H1 (cell line): ENCODE results near the gene TMPRSS9. TPM values are rescaled to one million over a fixed set of nuclear protein-coding genes. Genes with fewer than 3 reads are reported as not detected.

Source experiments
- CTCF ChIA-PET: fragments of 300-600 bp; sonication (Branson Sonifier 250); formaldehyde crosslinking; loops from one replicate; lab custom pipeline; 2021; ENCODE audit not compliant: partially characterized antibody; lab: Charles Lee
- POLR2A ChIA-PET: fragments of 300-600 bp; sonication (Branson Sonifier 250); formaldehyde crosslinking; loops from one replicate; lab custom pipeline; 2021; ENCODE audit warnings: inconsistent platforms; ENCODE audit not compliant: partially characterized antibody; lab: Charles Lee
- DNase-seq, 2 experiments: peaks; one replicate each; pipeline versions ENCODE4 v3.0.0 to v3.0.0-alpha.2; 2010 to 2022; ENCODE audit warnings: low spot score in 2 of 2, low read depth in 1 of 2, mixed read lengths in 1 of 2
- FAIRE-seq: peaks from 2 replicates; lab custom pipeline; 2011; peaks lifted over from hg19 to GRCh38; lab: Jason Lieb, UNC
- H2AFZ ChIP-seq: 2 replicates; pipeline ENCODE4 v1.8.1; 2012; ENCODE audit warnings: low read length, inconsistent platforms
- H2AK5ac ChIP-seq: 2 replicates; pipeline ENCODE4 v1.6.1; 2013; ENCODE audit warnings: low read depth, low read length
- H2BK120ac ChIP-seq: replicated peaks from 2 replicates; pipeline ENCODE3; 2013; ENCODE audit warnings: low read depth, low read length, inconsistent platforms
- H2BK12ac ChIP-seq: 2 replicates; pipeline ENCODE4 v1.6.1; 2013; ENCODE audit warnings: low read depth, low read length
- H2BK15ac ChIP-seq: 2 replicates; pipeline ENCODE4 v1.6.1; 2013; ENCODE audit warnings: low read length
- H2BK20ac ChIP-seq: 2 replicates; pipeline ENCODE4 v1.6.1; 2013; ENCODE audit warnings: low read length
- H2BK5ac ChIP-seq: 2 replicates; pipeline ENCODE4 v1.6.1; 2013; ENCODE audit warnings: low read depth, low read length
- H3K14ac ChIP-seq: 2 replicates; pipeline ENCODE4 v1.6.1; 2013; ENCODE audit warnings: inconsistent platforms; ENCODE audit not compliant: insufficient read length
- H3K18ac ChIP-seq: 2 replicates; pipeline ENCODE4 v1.6.1; 2013; ENCODE audit warnings: low read length; ENCODE audit errors: extremely low read depth
- H3K23ac ChIP-seq: 2 replicates; pipeline ENCODE4 v1.6.1; 2013; ENCODE audit warnings: inconsistent platforms; ENCODE audit not compliant: insufficient read length
- H3K23me2 ChIP-seq: 2 replicates; pipeline ENCODE4 v1.6.1; 2013; ENCODE audit warnings: low read depth, low read length
- H3K27ac ChIP-seq: 2 replicates; pipeline ENCODE4 v1.6.1; 2011; ENCODE audit warnings: low read depth, low read length, inconsistent platforms
- H3K27me3 ChIP-seq, 4 experiments: replicated peaks in 1 of 4; 1 replicate in 1 of 4; 2 replicates in 3 of 4; pipeline versions ENCODE4 v1.6.1 to v1.8.1; 2011 to 2013; ENCODE audit warnings: low read length in 3 of 4, mild to moderate bottlenecking in 3 of 4, inconsistent platforms in 2 of 4, mixed read lengths in 2 of 4, moderate library complexity in 1 of 4; ENCODE audit not compliant: control insufficient read depth in 3 of 4, insufficient read depth in 3 of 4; ENCODE audit errors: extremely low read depth in 1 of 4
- H3K36me3 ChIP-seq, 4 experiments: 2 replicates each; pipeline versions ENCODE4 v1.6.1 to v1.8.1; 2011 to 2013; ENCODE audit warnings: mild to moderate bottlenecking in 4 of 4, low read length in 3 of 4, moderate library complexity in 2 of 4, control low read depth in 1 of 4, inconsistent platforms in 1 of 4; ENCODE audit not compliant: insufficient read depth in 4 of 4, control insufficient read depth in 2 of 4
- H3K4ac ChIP-seq: replicated peaks from 2 replicates; pipeline ENCODE3; 2013; ENCODE audit warnings: low read length, low read depth, mixed read lengths, inconsistent platforms; ENCODE audit not compliant: insufficient read length
- H3K4me1 ChIP-seq, 4 experiments: replicated peaks in 1 of 4; 1 replicate in 1 of 4; 2 replicates in 3 of 4; pipeline versions ENCODE4 v1.6.1 to v1.8.1; 2011 to 2013; ENCODE audit warnings: low read length in 3 of 4, inconsistent platforms in 2 of 4, mixed read lengths in 1 of 4; ENCODE audit not compliant: insufficient read depth in 4 of 4, control insufficient read depth in 3 of 4
- H3K4me2 ChIP-seq, 2 experiments: 2 replicates each; pipeline versions ENCODE4 v1.6.1 to v1.8.1; 2011 to 2013; ENCODE audit warnings: low read depth in 2 of 2, low read length in 2 of 2, control low read depth in 1 of 2, inconsistent platforms in 1 of 2, mild to moderate bottlenecking in 1 of 2; ENCODE audit not compliant: insufficient read depth in 1 of 2
- H3K4me3 ChIP-seq, 4 experiments: fragments of 200-600, 300-600 bp in 1 of 4; sonication (generic), shearing (Covaris generic), sonication (Bioruptor Twin) in 1 of 4; 2 replicates each; pipeline versions ENCODE4 v1.5.1 to v1.8.1; 2011 to 2016; ENCODE audit warnings: low read length in 4 of 4, low read depth in 3 of 4, control low read depth in 2 of 4, inconsistent platforms in 2 of 4, mild to moderate bottlenecking in 2 of 4, mixed read lengths in 1 of 4, moderate library complexity in 1 of 4; ENCODE audit not compliant: insufficient read depth in 2 of 4; ENCODE audit errors: extremely low read depth in 1 of 4
- H3K56ac ChIP-seq: replicated peaks from 2 replicates; pipeline ENCODE3; 2013; ENCODE audit warnings: low read depth, mild to moderate bottlenecking, mixed read lengths, low read length, inconsistent platforms; ENCODE audit not compliant: insufficient read length
- H3K79me1 ChIP-seq: 2 replicates; pipeline ENCODE4 v1.6.1; 2013; ENCODE audit warnings: low read depth, low read length, control low read depth
- H3K79me2 ChIP-seq, 2 experiments: 2 replicates each; pipeline versions ENCODE4 v1.6.1 to v1.8.1; 2012 to 2013; ENCODE audit warnings: low read length in 2 of 2, mild to moderate bottlenecking in 2 of 2, inconsistent platforms in 1 of 2; ENCODE audit not compliant: insufficient read depth in 2 of 2, control insufficient read depth in 1 of 2
- H3K9ac ChIP-seq, 4 experiments: replicated peaks in 1 of 4; 1 replicate in 1 of 4; 2 replicates in 3 of 4; pipeline versions ENCODE4 v1.6.1 to v1.8.1; 2011 to 2013; ENCODE audit warnings: low read depth in 3 of 4, low read length in 3 of 4, control low read depth in 2 of 4, mild to moderate bottlenecking in 2 of 4, moderate library complexity in 2 of 4, inconsistent platforms in 1 of 4; ENCODE audit errors: extremely low read depth in 1 of 4
- H3K9me3 ChIP-seq, 2 experiments: 2 replicates each; pipeline versions ENCODE4 v1.6.1 to v1.8.1; 2012 to 2013; ENCODE audit warnings: mild to moderate bottlenecking in 2 of 2, moderate library complexity in 2 of 2, control low read depth in 1 of 2, inconsistent platforms in 1 of 2, low read depth in 1 of 2, low read length in 1 of 2, mixed read lengths in 1 of 2; ENCODE audit not compliant: insufficient read depth in 2 of 2
- H4K20me1 ChIP-seq, 2 experiments: replicated peaks in 1 of 2; 2 replicates each; pipeline versions ENCODE3 to v1.8.1; 2011 to 2013; ENCODE audit warnings: inconsistent platforms in 2 of 2, low read length in 2 of 2, mild to moderate bottlenecking in 1 of 2; ENCODE audit not compliant: insufficient read depth in 2 of 2, control insufficient read depth in 1 of 2
- H4K5ac ChIP-seq: 2 replicates; pipeline ENCODE4 v1.6.1; 2013; ENCODE audit warnings: low read length, low read depth, mixed read lengths, inconsistent platforms; ENCODE audit not compliant: insufficient read length
- H4K8ac ChIP-seq: 2 replicates; pipeline ENCODE4 v1.8.0; 2013; ENCODE audit warnings: mild to moderate bottlenecking, moderate library complexity, low read length, inconsistent platforms; ENCODE audit not compliant: insufficient read depth; ENCODE audit errors: extremely low read depth
- H4K91ac ChIP-seq: replicated peaks from 2 replicates; pipeline ENCODE3; 2013; ENCODE audit warnings: low read length, mixed read lengths, inconsistent platforms; ENCODE audit not compliant: insufficient read length
- BACH1 ChIP-seq: IDR thresholded peaks from 2 replicates; pipeline ENCODE4 v1.6.1; 2012; ENCODE audit warnings: low read length, improper control_type of control experiment
- JUN ChIP-seq: IDR thresholded peaks from 2 replicates; pipeline ENCODE4 v1.6.1; 2011; ENCODE audit warnings: low read depth, mild to moderate bottlenecking, improper control_type of control experiment, low read length
- KDM1A ChIP-seq: fragments of 200-600, 300-600 bp; sonication (generic); IDR thresholded peaks from 2 replicates; pipeline ENCODE4 v1.7.1; 2016; ENCODE audit warnings: mild to moderate bottlenecking, low read length, borderline replicate concordance
- MAFK ChIP-seq: IDR thresholded peaks from 2 replicates; pipeline ENCODE4 v1.6.1; 2012; ENCODE audit warnings: low read depth, mild to moderate bottlenecking, improper control_type of control experiment, low read length
- WGBS, 2 experiments: shearing (Covaris generic) in 1 of 2; methylation state at CpG; one replicate each; pipeline versions ENCODE4 v1.1.6 to v1.1.7; 2013 to 2015; ENCODE audit warnings: low lambda C conversion rate in 2 of 2, mixed read lengths in 2 of 2, inconsistent platforms in 1 of 2, low coverage in 1 of 2, missing lambda C conversion rate in 1 of 2; ENCODE audit not compliant: insufficient replicate concordance in 2 of 2, insufficient coverage in 1 of 2, insufficient read length in 1 of 2; ENCODE audit errors: extremely low coverage in 1 of 2, missing lambda C conversion rate in 1 of 2; 5-methylcytosine and 5-hydroxymethylcytosine counted together
- polyA plus RNA-seq, 7 experiments: library from polyadenylated mRNA; depleted of rRNA in 3 of 7; stranded (reverse) in 5 of 7; unstranded in 2 of 7; fragments of >200 nt in 5 of 7; fragments of 200-250 nt in 2 of 7; gene quantifications; 1 replicate in 5 of 7; 2 replicates in 1 of 7; 4 replicates in 1 of 7; pipeline versions ENCODE4 v1.2.1 to v1.2.3, GENCODE V29; 2011 to 2013; ENCODE audit warnings: missing spikeins in 2 of 7, mixed read lengths in 2 of 7
- total RNA-seq: library from RNA; stranded (reverse); fragmentation: NEBNext Ultra II Directional; extraction: Animal tissue kit (Norgen Biotek cat#: 25700); gene quantifications from 2 replicates; pipeline ENCODE4 v1.2.1, GENCODE V29; 2021

Gene TMPRSS9
- total and polyA plus RNA-seq, 2 of the 8 experiments (the other 6 are each of a cell fraction or from before 2014, with no cell fraction given): 0.15 to 0.19 TPM

GRCh38 chr19:2469102-2469914, 109.2 kb downstream of the TMPRSS9 start:
- Histone ChIP-seq H2AK5ac (peak overlapping the region; percentile 16; the same call in 1 of the 2 replicates), H2BK120ac (no peak overlapping the region), H3K23me2 (no peaks in the 10 kb centered on the region), H3K18ac (no peak overlapping the region), H2AFZ (no peak overlapping the region), H4K5ac (no peak overlapping the region), H3K4me2 (peak overlapping the region in 1 of 2 experiments; percentile 24; a peak in 1 of 4 replicates), H3K79me1 (no peaks in the 10 kb centered on the region), H3K36me3 (no peaks in the 10 kb centered on the region), H4K8ac (peak overlapping the region; percentile 69; the same call in 1 of the 2 replicates), H2BK5ac (peak overlapping the region; percentile 79; the same call in 1 of the 2 replicates), H3K14ac (no peak overlapping the region), H3K79me2 (no peaks in the 10 kb centered on the region), H3K9ac (no peak overlapping the region), H3K4me1 (peaks cover 0 to 7% (median 0%) of the 10 kb centered on the region in 4 experiments; a peak in 2 of 7 replicates), H3K23ac (no peak overlapping the region), H3K9me3 (no peaks in the 10 kb centered on the region), H3K4ac (no peak overlapping the region), H3K27ac (no peak overlapping the region), H2BK12ac (peak overlapping the region; percentile 91; the same call in 1 of the 2 replicates), H2BK15ac (peak overlapping the region; percentile 75), H4K91ac (no peak overlapping the region), H3K4me3 (no peak overlapping the region), H2BK20ac (peak overlapping the region; percentile 6; the same call in 1 of the 2 replicates), H3K27me3 (no peaks in the 10 kb centered on the region), H4K20me1 (peaks cover 0 to 1% of the 10 kb centered on the region in 2 experiments), H3K56ac (no peak overlapping the region)
- ChIA-PET CTCF (interaction anchor here (0.6 to 12.9 kb wide), 6 partner anchors 75 to 233 kb away, joined by 3 to 133 read pairs (median 12); no protein-coding TSS in a partner anchor), POLR2A (interaction anchor here (1.1 to 1.3 kb wide), 4 partner anchors 8 to 312 kb away, joined by 3 to 4 read pairs (median 3); partner anchors contain the start of gene TIMM13)
- TF ChIP-seq JUN (no peak), BACH1 (peak; percentile 72), KDM1A (peak; percentile 43; the same call in 1 of the 2 replicates), MAFK (peak; percentile 51; the same call in 1 of the 2 replicates)
- no peak for DNase-seq
- FAIRE-seq: no peak
- WGBS, 2 experiments: 71% methylated on average over 22 of the region's 23 CpGs; no CpG with 5 or more reads in 1 of the 2 experiments
